SKM-1 (cell line): ENCODE data around the gene GNA12.

ENCODE experiments used
- DNase-seq: peaks from one replicate; lab custom pipeline; 2025; ENCODE audit not compliant: unreplicated experiment; lab: John Stamatoyannopoulos, UW

Gene GNA12

DNA sequence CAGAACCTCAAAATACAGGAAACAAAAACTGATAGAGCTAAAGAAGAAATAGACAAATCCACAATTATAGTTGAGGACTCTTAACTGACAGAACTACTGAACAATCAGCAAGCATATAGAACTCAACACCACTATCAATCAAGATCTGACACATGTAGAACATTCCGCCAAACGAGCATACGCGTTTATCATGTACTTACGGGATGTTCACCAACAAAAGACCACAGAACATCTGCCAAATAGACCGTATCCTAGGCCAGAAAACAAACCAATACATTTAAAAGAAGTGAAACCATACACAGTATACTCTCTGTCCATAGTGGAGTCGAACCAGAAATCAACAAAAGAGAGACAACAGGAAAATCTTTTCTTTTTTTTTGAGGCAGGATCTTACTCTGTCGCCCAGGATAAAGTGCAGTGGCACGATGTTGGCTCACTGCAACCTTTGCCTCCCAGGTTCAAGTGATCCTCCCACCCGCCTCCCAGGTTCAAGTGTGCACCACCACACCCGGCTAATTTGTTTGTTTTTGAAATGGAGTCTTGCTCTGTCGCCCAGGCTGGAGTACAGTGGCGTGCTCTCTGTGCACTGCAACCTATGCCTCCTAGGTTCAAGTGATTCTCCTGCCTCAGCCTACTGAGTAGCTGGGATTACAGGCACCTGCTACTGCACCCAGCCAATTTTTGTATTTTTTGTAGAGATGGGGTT lies 5.1 kb downstream of the GNA12 start:
- DNase-seq, result no peak

DNA sequence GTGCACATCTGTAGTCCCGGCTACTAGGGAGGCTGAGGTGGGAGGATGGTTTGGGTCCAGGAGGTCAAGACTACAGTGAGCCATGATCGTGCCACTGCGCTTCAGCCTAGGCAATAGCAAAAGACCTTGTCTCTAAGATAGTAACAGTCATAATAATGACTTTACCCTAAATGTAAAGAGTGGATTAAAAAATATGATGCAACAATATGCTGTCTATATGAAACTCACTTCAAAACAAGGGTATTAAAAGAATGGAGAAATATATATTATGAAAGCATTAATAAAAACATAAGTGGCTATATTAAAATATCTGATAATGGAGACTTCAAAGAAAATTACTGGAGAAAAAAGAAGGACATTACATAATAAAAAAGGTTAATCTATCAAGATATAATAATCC lies 5.7 kb downstream of the GNA12 start:
- DNase-seq, result no peak

DNA sequence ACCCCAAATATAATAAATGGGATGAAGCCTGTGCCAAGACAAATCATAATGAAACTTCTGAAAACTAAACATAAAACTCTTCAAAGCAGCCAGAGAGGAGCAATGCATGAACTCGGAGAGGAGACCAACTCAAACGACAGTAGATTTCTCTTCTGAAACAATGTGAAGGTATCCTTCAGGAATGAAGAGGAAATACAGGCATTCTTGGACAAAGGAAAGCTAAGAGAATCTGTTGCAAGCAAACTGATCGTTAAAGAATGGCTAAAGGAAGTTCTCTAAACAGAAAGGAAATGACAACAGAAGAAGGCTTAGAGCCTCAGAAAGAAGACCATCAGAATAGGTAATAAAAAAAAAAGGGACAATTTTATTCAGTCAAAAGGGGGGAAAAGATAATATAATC lies 6.6 kb downstream of the GNA12 start:
- DNase-seq, result no peak

DNA sequence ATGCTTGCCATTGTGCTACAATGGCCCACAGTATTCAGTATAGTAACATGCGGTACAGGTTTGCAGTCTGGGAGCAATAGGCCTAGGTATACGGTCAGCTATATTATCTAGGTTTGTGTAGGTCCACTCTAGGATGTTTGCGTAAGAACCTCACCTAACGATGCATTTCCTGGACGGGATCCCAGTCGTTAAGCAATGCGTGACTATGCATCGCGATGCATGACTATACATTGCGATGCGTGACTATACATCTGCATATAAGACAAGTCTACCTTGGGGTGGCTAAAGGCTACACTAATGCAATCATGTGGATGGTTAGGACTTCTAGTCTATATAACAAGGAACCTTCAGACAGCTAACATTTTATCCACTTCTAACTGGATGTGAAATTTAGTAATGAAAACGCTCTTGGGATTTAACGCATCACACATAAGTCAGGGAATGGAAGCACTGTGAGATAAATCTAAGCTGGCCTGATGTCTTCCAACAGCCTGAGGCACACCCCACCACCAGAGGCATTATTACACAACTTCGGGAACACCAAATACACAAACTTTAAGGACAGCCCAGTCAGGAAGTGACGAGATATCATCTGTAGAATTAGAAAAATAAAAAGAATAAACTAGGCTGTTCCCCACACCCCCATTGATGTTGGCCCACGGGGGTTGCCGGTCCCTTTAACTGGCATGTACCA lies 9.2 kb downstream of the GNA12 start:
- DNase-seq, result no peak

DNA sequence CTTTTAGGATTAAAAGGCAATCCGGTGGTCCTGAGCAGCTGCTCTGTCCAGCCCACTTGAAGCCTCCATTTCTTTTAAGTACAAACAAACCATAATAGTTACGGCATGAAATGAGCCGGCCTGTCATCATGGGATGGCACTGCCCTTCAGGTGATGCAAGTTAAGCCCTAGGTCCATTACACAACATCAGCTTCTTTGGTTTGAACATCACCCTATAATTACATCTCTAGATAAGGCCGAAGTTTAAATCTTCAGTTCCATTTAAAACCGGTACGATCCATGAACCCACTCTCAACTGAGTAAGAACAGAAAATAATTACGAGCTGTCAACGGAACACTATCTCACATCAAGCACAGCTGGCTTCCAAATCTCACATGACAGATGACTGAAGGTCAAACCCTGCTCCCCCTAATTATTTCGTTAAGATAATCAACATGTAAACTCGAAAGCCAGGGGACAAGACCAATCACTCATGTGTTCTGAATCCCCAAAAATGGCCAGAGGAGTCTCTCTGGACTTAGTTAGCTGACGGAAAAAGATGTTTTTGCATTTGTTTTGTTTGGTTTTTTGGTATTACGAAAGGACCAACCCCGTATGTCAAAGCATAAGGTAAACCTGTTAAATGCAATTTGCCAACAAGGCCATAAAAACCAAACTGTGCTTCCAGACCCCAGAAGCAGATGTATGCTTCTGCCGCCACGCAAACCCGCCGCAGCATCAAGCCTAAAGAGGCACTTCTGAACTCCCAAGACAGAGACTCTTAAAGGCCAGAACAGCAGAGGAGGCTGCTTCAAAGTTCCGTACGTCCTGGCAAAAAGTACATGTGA lies 10.8 kb downstream of the GNA12 start:
- no peak for DNase-seq

DNA sequence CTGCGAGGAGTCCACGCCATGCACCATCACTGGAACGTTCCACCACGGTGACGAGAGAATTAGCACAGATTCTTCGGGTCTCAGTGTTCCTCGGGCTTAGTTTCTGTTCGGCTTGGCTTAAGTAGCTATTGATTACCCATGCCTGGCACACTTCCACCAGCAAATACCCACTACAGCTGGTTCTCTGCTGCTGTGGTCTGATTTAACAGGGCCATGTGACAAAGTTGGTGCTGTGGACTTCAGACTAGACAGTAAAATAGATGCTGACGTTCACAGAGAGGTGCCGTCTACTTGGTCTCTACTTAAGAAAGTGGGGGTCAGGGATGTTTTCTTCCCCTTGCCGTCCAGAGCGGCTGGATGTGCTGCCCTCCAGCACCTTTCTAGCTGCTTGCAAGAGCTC lies 11.6 kb downstream of the GNA12 start:
- no peak for DNase-seq

DNA sequence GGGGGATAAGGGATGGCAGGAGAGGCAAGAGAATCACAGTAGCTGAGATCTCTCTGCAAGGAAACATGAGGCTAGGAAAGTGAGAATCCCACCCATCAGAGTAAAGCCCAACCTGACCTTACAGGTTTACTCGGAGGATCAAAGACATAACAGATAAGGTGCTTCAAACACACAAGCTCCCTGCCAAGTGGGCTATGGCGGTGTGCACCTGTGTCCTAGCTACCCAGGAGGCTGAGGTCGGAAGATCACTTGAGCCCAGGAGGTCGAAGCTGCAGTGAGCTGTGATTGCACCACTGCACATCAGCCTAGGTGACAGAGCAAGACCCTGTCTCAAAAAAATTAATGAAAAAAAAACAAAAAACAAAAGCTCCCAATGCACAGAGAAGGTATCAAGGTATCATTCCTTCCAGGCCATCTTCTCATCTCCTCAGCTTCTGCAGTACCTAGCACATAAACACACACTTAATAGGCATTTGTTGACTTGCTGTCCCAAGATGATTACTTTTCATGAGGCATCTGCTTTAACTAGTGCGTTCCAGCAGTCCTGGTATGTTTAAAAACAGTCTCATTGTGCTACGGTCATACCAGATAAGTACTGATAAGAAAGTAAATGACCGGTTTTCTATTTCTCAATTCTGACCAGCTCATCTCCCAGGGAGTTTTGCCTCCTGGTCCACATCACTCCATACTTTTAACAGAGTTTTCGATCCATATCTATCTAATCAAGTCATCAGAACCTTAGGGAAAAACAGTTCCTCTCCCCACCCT lies 13.3 kb downstream of the GNA12 start:
- no peak for DNase-seq

DNA sequence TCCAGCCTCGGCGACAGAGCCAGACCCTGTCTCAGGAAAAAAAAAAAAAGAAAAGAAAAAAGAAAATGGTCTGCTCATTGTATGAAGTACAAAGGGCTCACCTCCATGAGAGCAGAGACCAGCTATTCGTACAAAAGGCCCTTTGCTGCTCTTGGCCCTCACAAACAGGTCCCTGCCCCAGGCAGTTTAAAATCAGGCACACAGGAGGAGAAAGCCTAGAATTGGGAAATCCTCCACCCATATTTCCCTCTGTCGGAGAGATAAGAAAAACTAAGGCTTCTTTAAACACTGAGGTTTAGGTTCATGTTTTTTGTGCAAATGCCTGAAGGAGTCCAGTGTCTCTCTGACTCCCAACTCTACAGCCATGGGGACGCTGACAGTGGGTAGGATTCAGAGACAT lies 15.1 kb downstream of the GNA12 start:
- DNase-seq, result no peak

DNA sequence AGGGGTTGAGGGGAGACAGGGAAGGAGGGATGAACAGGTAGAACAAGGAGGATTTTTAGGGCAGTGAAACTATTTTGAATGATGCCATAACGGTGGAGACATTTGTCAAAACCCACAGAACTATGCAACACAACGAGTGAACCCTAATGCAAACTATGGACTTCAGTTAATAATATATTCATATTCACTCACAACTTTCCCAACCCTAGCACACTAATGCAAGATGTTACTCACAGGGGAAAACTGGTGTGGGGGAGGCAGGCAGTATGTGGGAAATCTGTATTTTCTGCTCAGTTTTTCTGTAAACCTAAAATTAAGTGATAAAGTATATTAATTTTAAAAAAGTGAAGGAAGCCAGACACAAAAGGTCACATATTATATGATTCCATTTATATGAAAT lies 17.3 kb downstream of the GNA12 start:
- no peak for DNase-seq

DNA sequence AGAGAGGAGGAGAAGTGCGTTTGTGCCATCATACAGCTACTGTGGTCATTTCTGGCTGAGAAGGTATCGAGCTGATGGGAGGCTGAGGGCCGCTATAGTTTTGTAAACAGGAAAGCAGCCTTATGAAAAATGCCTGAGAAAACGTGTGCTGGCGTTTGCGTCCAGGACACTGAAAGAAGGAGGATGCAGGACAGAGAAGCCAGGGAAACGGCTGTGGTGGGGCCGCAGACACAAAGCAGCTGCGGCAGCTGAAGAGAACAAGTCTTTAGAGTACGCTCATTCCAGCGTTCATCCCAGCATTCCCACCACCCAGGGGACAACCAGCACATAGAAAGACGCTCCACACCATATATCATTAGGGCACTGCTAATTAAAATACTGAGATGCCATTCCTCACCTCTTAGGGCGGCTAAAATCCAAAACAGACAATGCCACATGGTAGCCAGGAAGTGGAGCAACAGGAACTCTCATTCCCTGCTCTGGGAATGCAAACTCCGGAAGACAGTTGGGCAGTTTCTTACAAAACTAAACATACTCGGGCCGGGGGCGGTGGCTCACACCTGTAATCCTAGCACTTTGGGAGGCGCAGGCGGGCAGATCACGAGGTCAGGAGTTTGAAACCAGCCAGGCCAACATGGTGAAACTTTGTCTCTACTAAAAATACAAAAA lies 18.4 kb downstream of the GNA12 start:
- DNase-seq, result no peak

DNA sequence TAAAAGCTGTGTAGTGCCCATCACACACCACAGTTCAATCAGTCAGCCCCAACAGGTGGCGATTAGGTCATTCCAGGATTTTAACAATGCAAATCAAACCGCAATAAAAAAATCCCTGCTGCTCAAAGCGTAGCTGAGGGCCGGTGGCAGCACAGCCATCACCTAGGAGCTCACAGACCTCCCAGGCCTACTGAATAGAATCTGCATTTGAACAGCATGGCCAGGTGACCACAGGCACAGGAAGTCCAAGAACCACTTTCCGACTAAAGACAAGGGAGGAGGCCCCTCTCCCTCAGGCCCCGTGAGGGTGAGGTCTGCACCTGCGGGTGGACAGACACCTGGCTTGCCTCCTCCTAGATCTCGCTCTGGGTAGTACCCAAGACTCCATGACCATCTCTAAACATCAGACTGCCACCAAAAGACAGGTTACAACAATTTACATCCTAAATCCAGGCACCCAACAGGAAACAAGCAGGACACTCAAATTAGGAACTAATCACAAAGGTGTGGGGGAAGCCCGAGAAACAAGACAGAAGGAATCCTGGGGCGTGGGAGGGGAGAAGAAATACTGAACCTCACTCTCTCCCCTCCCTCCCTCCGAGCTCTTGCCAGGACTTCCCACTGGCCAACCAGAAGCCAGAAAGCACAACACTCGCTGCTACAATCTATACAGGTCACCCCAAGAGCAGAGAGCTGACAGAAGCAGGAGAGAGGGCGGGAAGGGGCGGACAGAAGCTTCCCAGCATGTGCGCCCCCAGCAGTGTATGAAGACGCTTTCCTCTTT lies 19.2 kb downstream of the GNA12 start:
- DNase-seq, result no peak

DNA sequence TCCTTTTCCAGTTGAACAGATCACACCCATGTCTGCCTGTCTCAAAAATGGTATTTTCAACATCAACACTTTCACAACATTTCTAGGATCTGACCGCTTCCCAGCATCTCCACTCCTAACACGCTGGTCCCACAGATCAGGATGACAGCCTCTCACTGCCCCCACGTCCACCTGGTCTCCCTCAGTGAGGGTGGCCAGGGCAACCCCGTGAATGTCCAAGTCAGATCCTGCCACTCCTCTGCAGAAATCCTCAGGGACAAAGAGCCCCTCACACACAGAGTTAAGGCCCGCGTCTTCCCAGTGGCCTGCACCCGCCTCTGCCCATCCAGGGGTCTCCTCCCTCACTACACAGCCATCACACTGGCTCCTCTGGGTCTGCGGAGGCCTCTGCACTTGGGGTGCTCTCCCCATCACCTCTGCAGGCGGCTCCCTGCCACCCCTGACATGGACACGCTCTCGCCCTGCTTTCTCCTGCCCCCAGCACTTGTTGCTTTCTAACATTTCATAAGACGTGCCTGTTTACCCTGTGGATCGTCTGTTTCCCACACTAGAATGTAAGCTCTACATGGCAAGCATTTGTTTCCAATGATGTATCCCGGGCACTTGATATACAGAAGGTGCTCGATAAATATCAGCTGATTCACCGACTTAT lies 20.0 kb downstream of the GNA12 start:
- no peak for DNase-seq

DNA sequence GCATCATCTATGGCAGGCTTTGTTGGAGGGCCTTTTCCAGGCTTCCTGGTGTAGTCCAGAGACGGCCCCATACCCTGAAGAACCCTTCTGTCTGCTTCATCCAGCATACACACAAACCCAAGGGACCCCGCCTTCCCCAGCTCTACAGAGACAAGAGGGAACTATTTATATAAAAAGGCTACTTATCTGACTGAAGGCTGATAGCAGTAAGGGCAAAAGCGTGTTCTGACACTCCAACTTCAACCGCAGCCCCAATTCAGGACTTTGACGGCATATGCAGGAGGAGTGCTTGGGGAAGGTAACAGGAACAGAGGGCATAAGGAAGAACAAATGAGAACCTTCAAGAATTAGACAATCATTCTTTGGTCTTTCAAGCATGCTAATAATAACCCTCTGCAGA lies 21.0 kb downstream of the GNA12 start:
- DNase-seq, result no peak

DNA sequence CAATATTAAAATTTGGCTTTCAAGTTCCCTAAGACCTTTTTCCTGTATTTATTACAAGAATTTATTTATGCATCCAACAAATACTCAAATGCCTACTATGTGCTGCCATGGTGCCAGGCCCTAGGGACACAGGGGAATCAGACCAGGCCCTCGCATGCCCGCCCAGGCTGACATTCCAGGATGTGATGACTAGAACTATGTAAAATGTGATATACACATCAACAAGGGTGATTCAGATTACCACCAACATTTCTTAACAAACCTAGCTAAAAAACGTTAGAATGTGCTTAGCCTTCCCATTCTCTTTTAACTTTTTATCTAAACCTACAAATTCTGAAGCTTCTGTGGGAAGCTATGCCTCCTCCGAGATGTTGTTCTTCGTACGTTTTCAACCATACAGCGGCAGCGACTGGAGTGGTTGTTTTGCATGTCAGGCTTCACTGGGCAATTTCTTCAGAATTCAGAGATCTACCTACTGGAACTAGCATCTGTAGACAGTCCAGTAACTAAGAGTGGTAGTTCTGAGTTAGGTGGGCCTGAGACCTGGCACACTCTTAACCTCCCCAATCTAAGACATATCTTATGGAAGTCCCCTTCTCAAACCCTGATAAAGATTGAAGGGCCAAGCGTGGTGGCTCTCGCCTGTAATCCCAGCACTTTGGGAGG lies 22.1 kb downstream of the GNA12 start:
- DNase-seq, result no peak

DNA sequence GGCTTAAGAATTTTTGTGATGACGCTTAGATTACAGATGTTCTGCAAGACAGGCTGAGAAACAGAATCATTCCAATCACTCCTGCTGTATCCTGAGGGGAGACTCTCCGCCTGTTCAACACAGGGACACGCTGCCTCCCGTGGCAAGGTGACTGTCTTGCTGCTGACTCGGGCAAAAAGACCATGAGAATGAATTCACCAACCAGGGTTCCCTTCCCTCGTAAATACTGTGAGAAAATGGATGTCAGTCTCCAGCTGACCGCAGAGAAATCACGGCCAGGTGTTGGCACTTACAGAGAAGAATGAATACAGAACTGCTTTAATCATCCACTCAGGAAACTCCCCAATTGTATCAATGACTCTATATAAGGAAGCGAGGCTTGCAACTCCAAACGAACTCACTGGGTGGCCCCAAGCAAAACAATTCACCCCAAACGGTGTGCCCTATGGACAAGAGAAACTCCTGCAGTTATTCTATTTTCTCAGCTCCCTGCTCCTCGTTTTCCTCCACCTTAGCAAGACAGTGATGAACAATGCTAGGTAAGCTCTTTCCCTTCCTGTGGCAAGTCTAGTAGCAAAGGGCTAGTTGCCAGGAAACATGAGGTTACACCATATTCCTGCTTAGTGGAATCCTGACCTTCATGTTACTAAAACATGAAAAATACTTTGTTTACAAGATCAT lies 22.8 kb downstream of the GNA12 start:
- DNase-seq, result no peak

DNA sequence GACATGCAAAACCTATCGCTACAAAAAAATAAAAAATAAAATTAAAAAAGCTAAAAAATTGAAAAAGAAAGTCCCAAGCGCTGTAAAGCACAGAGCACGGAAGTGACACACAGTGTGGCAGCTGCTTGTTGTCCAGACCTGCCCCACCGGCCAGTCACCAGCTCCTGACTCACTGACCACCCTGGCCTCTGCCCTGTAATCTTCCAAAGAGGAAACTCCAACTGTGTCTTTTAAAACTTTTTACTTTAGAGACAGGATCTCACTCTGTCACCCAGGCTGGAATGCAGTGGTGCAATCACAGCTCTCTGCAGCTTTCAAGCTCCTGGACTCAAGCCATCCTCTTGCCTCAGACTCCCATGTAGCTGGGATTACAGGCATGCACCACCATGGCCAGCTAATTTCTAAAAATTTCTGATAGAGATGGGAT lies 23.6 kb downstream of the GNA12 start:
- no peak for DNase-seq

DNA sequence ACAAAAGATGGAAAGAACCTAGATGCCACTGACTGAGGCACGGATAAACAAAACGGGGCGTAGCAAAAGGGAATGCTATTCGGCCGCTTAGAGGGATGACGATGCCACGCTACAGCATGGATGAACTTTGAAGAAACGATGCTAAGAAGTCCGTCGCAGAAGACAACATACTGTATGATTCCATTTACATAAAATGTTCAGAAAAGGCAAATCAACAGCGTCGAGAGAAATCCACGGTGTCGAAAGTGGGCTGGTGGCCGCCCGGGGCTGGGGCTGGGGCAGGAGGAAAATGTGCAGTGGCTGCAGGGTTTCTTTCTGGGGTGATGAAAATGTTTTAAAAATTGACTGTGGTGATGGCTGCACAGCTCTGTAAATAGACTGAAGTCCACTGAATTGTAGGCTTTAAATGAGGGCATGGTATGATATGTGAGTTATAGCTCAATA lies 24.1 kb downstream of the GNA12 start:
- DNase-seq, result no peak
